MCF 10A (cell line): ENCODE data around the gene PEX7. TPM values are rescaled to one million over a fixed set of nuclear protein-coding genes. Genes with fewer than 3 reads are reported as not detected.
"Not testable (repeated sequence)": the region's sequence is repeated elsewhere in the genome, so short reads cannot be mapped to it uniquely, and the experiment has no call there.

Source experiments
- BruUV-seq: library from RNA; stranded (reverse); fragments of 400-500 nt; replicated peaks from 2 replicates; lab custom pipeline; 2021; lab: Mats Ljungman, UMichigan
- CTCF ChIA-PET: fragments of 300-600 bp; sonication (Branson Sonifier 250); formaldehyde crosslinking; extraction: SDS; loops from one replicate; lab custom pipeline; 2021; ENCODE audit warnings: antibody characterized with exemption, inconsistent platforms; lab: Yijun Ruan, JAX
- POLR2A ChIA-PET: fragments of 300-600, 350-650 bp; sonication (Branson Sonifier 250); formaldehyde crosslinking; extraction: SDS; loops from one replicate; lab custom pipeline; 2020; ENCODE audit warnings: antibody characterized with exemption, inconsistent platforms; lab: Yijun Ruan, JAX
- DNase-seq: peaks from one replicate; pipeline ENCODE4 v3.0.0-alpha.2; 2018; ENCODE audit not compliant: unreplicated experiment
- H3K27ac Mint-ChIP-seq: one replicate; pipeline ENCODE4 v1.8.0; 2022; ENCODE audit warnings: mild to moderate bottlenecking, low read depth, mixed read lengths; ENCODE audit not compliant: unreplicated experiment
- H3K27me3 Mint-ChIP-seq: one replicate; pipeline ENCODE4 v1.8.0; 2022; ENCODE audit warnings: mixed read lengths; ENCODE audit not compliant: insufficient read depth, unreplicated experiment
- H3K36me3 Mint-ChIP-seq: one replicate; pipeline ENCODE4 v1.8.0; 2022; ENCODE audit warnings: mild to moderate bottlenecking, moderate library complexity, mixed read lengths; ENCODE audit not compliant: insufficient read depth, unreplicated experiment
- H3K4me1 Mint-ChIP-seq: one replicate; pipeline ENCODE4 v1.8.0; 2022; ENCODE audit warnings: mixed read lengths; ENCODE audit not compliant: insufficient read depth, unreplicated experiment
- H3K4me3 Mint-ChIP-seq: one replicate; pipeline ENCODE4 v1.8.0; 2022; ENCODE audit warnings: mild to moderate bottlenecking, moderate library complexity, mixed read lengths; ENCODE audit not compliant: unreplicated experiment
- H3K9me3 Mint-ChIP-seq: one replicate; pipeline ENCODE4 v1.8.0; 2022; ENCODE audit warnings: mixed read lengths; ENCODE audit not compliant: unreplicated experiment
- intact Hi-C: fragments of 100-400 bp; cut with micrococcal nuclease; formaldehyde crosslinking; loops from 2 replicates; pipeline ENCODE4 v1.14.1; 2022
- total RNA-seq: library from RNA; stranded (reverse); gene quantifications from 2 replicates; pipeline ENCODE4 v1.2.3, GENCODE V29; 2022
- TF ChIP-seq, protein P1 (sequence below): fragments of 200-600 bp; IDR thresholded peaks from one replicate; pipeline ENCODE4 v1.8.0; 2022; ENCODE audit warnings: antibody characterized with exemption, mild to moderate bottlenecking; ENCODE audit not compliant: unreplicated experiment

The PEX7 gene
- total RNA-seq, 1 experiment from 2014 or later: 6.0 TPM

DNA sequence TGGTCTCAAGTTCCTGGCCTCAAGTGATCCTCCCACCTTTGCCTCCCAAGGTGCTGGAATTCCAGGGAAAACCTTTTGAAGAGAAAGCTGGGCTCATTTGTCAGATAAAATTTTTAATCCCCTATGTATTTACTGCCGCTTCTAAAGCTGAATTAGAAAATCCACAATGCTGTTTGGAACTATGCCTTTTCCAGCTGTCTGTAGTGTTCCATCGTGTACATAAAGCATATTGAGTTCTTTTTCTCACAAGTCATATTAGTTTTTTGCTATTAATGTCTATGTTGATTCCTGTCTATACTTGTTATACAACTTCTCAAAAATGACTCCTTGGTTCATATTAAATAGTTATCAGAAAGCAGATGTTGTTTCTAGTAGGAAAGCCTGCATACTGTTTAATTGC, 47.1 kb downstream of the PEX7 start:
- H3K4me1 Mint-ChIP-seq: peaks cover 12% of the 10 kb centered on the region
- peaks cover 6% of the 10 kb centered on the region for H3K36me3 Mint-ChIP-seq
- H3K27ac Mint-ChIP-seq: no peak overlapping the region
- H3K9me3 Mint-ChIP-seq: no peaks in the 10 kb centered on the region
- intact Hi-C loops: no loop called here
- BruUV-seq: no TSS peak
- H3K4me3 Mint-ChIP-seq: no peak overlapping the region
- TF ChIP-seq, protein P1, sequence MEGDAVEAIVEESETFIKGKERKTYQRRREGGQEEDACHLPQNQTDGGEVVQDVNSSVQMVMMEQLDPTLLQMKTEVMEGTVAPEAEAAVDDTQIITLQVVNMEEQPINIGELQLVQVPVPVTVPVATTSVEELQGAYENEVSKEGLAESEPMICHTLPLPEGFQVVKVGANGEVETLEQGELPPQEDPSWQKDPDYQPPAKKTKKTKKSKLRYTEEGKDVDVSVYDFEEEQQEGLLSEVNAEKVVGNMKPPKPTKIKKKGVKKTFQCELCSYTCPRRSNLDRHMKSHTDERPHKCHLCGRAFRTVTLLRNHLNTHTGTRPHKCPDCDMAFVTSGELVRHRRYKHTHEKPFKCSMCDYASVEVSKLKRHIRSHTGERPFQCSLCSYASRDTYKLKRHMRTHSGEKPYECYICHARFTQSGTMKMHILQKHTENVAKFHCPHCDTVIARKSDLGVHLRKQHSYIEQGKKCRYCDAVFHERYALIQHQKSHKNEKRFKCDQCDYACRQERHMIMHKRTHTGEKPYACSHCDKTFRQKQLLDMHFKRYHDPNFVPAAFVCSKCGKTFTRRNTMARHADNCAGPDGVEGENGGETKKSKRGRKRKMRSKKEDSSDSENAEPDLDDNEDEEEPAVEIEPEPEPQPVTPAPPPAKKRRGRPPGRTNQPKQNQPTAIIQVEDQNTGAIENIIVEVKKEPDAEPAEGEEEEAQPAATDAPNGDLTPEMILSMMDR: no peak
- H3K27me3 Mint-ChIP-seq: no peaks in the 10 kb centered on the region
- ChIA-PET POLR2A (no interaction called here), CTCF (no interaction called here)
- DNase-seq: no peak

DNA sequence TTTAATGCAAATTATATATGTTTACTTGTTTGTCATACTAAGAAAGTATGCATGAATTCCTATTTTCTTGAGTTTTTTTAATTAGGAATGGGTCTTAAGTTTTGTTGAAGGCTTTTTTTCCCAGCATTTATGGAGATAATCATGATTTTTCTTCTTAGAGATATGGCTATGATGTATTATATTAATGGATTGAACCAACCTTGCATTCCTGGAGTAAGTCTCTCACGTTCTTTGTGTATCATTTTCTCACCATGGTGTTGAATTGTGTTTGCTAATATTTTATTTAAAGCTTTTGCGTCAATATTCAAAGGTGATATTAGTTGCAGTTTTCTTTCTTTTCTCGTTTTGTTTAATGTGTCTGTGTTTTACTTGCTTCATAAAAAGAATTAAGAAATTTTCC, 51.4 kb downstream of the PEX7 start:
- no peaks in the 10 kb centered on the region for H3K4me1 Mint-ChIP-seq
- TF ChIP-seq, protein P1: no peak
- no peaks in the 10 kb centered on the region for H3K27me3 Mint-ChIP-seq
- H3K36me3 Mint-ChIP-seq: peaks cover 11% of the 10 kb centered on the region
- peak; percentile 14 for DNase-seq
- no TSS peak for BruUV-seq
- peaks cover 10% of the 10 kb centered on the region for H3K9me3 Mint-ChIP-seq
- no peak overlapping the region for H3K4me3 Mint-ChIP-seq
- intact Hi-C loops: no loop called here
- no peak overlapping the region for H3K27ac Mint-ChIP-seq
- ChIA-PET POLR2A (no interaction called here), CTCF (no interaction called here)

DNA sequence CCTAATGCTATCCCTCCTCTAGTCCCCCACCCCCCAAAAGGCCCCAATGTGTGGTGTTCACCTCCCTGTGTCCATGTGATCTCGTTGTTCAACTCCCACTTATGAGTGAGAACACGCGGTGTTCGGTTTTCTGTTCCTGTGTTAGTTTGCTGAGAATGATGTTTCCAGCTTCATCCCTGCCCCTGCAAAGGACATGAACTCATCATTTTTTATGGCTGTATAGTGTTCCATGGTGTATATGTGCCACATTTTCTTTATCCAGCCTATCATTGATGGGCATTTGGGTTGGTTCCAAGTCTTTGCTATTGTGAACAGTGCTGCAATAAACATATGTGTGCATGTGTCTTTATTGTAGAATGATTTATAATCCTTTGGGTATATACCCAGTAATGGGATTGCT, 54.1 kb downstream of the PEX7 start:
- POLR2A ChIA-PET, intact Hi-C loops, CTCF ChIA-PET, H3K4me3 Mint-ChIP-seq, DNase-seq, BruUV-seq, H3K27ac Mint-ChIP-seq, H3K27me3 Mint-ChIP-seq, H3K4me1 Mint-ChIP-seq, H3K36me3 Mint-ChIP-seq: not testable (repeated sequence)
- H3K9me3 Mint-ChIP-seq: peaks cover 10% of the 10 kb centered on the region

DNA sequence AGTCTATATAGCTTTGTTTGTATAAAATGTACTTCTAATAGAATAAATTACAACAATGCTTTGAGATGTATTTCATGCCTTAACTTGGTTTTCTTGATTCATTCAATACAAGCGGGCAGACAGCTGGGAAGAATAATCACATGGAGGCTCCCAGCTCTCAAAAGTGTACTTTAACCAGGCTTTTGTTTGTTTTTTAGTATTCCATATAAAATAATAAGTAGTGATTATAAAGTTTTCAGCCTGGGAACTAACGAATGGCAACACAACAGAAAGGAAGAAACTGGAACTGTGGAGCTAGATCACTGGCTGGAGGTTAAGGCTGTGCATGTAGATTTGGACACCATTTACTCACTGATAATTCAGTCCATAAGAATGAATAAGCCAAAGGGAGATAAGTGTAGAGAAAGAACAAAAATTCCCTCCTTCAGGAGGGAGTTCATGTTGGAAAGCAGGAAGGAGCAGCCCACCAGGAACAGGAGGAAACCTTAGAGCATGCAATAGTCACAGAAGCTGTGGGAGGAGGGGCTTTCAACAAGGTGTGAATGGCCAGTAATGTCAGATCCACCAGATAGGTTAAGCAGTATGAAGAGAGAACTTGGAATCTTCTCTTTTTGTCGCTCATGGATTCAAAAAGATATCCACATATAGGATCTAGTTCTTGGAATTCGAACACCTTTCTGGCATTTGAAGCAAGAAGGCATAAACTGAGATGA, 58.5 kb downstream of the PEX7 start:
- no TSS peak for BruUV-seq
- ChIA-PET CTCF (interaction anchor here (0.7 to 1.0 kb wide), 2 partner anchors 61 to 88 kb away, joined by 3 read pairs; no protein-coding TSS in a partner anchor), POLR2A (no interaction called here)
- peaks cover 10% of the 10 kb centered on the region for H3K9me3 Mint-ChIP-seq
- DNase-seq: no peak
- intact Hi-C loops: no loop called here
- TF ChIP-seq, protein P1: no peak
- peaks cover 4% of the 10 kb centered on the region for H3K4me1 Mint-ChIP-seq
- H3K27ac Mint-ChIP-seq: no peak overlapping the region
- no peak overlapping the region for H3K4me3 Mint-ChIP-seq
- no peaks in the 10 kb centered on the region for H3K27me3 Mint-ChIP-seq
- peaks cover 6% of the 10 kb centered on the region for H3K36me3 Mint-ChIP-seq
